MM.1S (cell line): Measurements from ENCODE around the gene BHLHE41.
A peak's percentile ranks its signal among the peaks of the same experiment; 100 is the strongest.

Source experiments
- DNase-seq: peaks from one replicate; pipeline ENCODE4 v3.0.0-alpha.2; 2015
- H2AFZ ChIP-seq: fragments of 300-600 bp; sonication (generic); 2 replicates; pipeline ENCODE4 v1.6.0; 2016; ENCODE audit warnings: antibody characterized with exemption, low read length
- H3F3A ChIP-seq: fragments of 300-600 bp; sonication (generic); 2 replicates; pipeline ENCODE4 v1.6.1; 2016; ENCODE audit warnings: mild to moderate bottlenecking, antibody characterized with exemption, low read length, moderate library complexity, mixed read lengths; ENCODE audit not compliant: insufficient read depth
- H3K27ac ChIP-seq: fragments of 300-600 bp; sonication (generic); 2 replicates; pipeline ENCODE4 v1.5.1; 2016; ENCODE audit warnings: mild to moderate bottlenecking, low read length
- H3K27me3 ChIP-seq: fragments of 300-600 bp; sonication (generic); replicated peaks from 2 replicates; pipeline ENCODE4 v1.6.0; 2016; ENCODE audit warnings: low read length; ENCODE audit not compliant: insufficient read depth
- H3K36me3 ChIP-seq: fragments of 300-600 bp; sonication (generic); replicated peaks from 2 replicates; pipeline ENCODE4 v1.6.1; 2016; ENCODE audit warnings: mild to moderate bottlenecking, low read length, mixed read lengths; ENCODE audit not compliant: insufficient read depth
- H3K4me1 ChIP-seq: fragments of 300-600 bp; sonication (generic); 2 replicates; pipeline ENCODE4 v1.6.1; 2016; ENCODE audit warnings: low read length, mixed read lengths
- H3K4me2 ChIP-seq: fragments of 300-600 bp; sonication (generic); 2 replicates; pipeline ENCODE4 v1.6.0; 2016; ENCODE audit warnings: low read depth, low read length
- H3K4me3 ChIP-seq: fragments of 300-600 bp; sonication (generic); 2 replicates; pipeline ENCODE4 v1.5.1; 2016; ENCODE audit warnings: low read length, mixed read lengths
- H3K79me2 ChIP-seq: fragments of 300-600 bp; sonication (generic); 2 replicates; pipeline ENCODE4 v1.6.1; 2016; ENCODE audit warnings: mixed run types, low read length, mixed read lengths
- H3K9ac ChIP-seq: fragments of 300-600 bp; sonication (generic); 2 replicates; pipeline ENCODE4 v1.6.1; 2016; ENCODE audit warnings: low read length, mixed read lengths
- H3K9me2 ChIP-seq: fragments of 300-600 bp; sonication (generic); replicated peaks from 2 replicates; pipeline ENCODE4 v1.6.1; 2016; ENCODE audit warnings: mild to moderate bottlenecking, low read length, mixed read lengths; ENCODE audit not compliant: insufficient read depth
- H3K9me3 ChIP-seq: fragments of 300-600 bp; sonication (generic); replicated peaks from 2 replicates; pipeline ENCODE4 v1.6.1; 2016; ENCODE audit warnings: mild to moderate bottlenecking, low read length, mixed read lengths; ENCODE audit not compliant: insufficient read depth
- H4K20me1 ChIP-seq: fragments of 300-600 bp; sonication (generic); 2 replicates; pipeline ENCODE4 v1.6.1; 2016; ENCODE audit warnings: mild to moderate bottlenecking, low read length, moderate library complexity, mixed read lengths; ENCODE audit not compliant: insufficient read depth
- EZH2 ChIP-seq: fragments of 300-600 bp; sonication (generic); optimal IDR thresholded peaks from 2 replicates; pipeline ENCODE3; 2017; ENCODE audit warnings: low read depth, mild to moderate bottlenecking, antibody characterized with exemption, low read length, mixed read lengths
- EZH2phosphoT487 ChIP-seq: fragments of 300-600 bp; sonication (generic); IDR thresholded peaks from 2 replicates; pipeline ENCODE4 v1.6.1; 2018; ENCODE audit warnings: antibody characterized with exemption, low read length
- TF ChIP-seq, protein P1 (sequence below): fragments of 300-600 bp; sonication (generic); IDR thresholded peaks from 2 replicates; pipeline ENCODE4 v1.5.1; 2016; ENCODE audit warnings: antibody characterized with exemption, low read length, mixed read lengths

BHLHE41 gene

DNA sequence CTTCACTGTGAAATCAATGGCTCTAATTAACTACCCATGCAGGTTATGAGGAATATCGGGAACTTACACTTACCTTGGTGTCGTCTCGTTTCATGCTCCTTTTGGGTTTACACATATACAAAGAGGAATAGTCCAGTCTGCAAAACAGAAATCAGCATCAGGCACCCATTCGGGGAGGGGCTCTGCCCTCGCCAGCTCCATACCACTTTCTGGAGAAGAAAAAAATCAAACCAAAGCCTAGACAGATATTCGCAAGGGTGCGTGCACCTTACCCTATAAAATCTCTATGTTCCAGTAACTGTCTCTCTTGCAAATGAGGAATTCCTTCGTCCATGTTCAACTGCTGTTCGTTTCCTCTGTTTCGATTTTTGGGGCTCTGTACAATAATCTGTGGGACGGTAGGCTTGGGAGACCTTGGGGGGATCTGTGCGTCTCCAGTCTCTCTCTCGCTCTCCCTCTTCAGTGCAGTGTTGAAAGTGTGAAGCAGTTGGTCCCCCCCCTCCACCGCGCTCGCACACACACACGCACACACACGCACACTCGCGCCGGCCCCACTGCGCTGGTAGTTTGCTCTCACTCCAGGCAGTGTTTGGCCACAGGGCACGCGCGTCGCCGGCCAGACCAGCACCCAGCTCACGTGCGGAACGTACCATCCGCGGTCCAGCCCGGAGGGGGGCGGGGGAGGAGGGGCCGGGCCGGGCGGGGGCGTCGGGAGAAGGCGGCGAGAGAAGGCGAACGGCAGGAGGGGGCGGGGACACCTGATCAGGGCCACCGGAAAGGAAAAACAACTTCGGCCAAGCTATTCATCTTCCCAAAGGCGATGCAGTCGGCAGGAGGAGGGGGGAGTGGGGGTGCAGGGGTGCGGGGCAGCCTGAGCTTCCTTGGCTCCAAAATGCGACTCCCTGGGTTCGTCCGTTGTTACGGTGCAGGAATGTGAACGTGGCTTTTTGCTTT lies at the start of gene BHLHE41:
Gene BHLHE41, minus strand, starts transcription at position 592 of the 954 bp plus-strand sequence. Its CDS starts 258 bp downstream, at position 334.
- Histone ChIP-seq H3K27ac (peak within 1 kb of the TSS; percentile 98), H3K9me2 (no peaks in the 10 kb centered on the region), H3K27me3 (no peaks in the 10 kb centered on the region), H4K20me1 (no peaks in the 10 kb centered on the region), H3K4me3 (peak within 1 kb of the TSS; percentile 77), H2AFZ (peak within 1 kb of the TSS; percentile 75), H3K36me3 (no peaks in the 10 kb centered on the region), H3K4me1 (peaks cover 15% of the 10 kb centered on the region), H3F3A (peaks cover 59% of the 10 kb centered on the region), H3K4me2 (peak within 1 kb of the TSS; percentile 97), H3K9ac (peak within 1 kb of the TSS; percentile 97), H3K9me3 (no peaks in the 10 kb centered on the region), H3K79me2 (peaks cover 42% of the 10 kb centered on the region)
- DNase-seq = peak; percentile 85
- TF ChIP-seq, protein P1, sequence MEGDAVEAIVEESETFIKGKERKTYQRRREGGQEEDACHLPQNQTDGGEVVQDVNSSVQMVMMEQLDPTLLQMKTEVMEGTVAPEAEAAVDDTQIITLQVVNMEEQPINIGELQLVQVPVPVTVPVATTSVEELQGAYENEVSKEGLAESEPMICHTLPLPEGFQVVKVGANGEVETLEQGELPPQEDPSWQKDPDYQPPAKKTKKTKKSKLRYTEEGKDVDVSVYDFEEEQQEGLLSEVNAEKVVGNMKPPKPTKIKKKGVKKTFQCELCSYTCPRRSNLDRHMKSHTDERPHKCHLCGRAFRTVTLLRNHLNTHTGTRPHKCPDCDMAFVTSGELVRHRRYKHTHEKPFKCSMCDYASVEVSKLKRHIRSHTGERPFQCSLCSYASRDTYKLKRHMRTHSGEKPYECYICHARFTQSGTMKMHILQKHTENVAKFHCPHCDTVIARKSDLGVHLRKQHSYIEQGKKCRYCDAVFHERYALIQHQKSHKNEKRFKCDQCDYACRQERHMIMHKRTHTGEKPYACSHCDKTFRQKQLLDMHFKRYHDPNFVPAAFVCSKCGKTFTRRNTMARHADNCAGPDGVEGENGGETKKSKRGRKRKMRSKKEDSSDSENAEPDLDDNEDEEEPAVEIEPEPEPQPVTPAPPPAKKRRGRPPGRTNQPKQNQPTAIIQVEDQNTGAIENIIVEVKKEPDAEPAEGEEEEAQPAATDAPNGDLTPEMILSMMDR = no peak
- TF ChIP-seq EZH2phosphoT487 (no peak), EZH2 (no peak)

DNA sequence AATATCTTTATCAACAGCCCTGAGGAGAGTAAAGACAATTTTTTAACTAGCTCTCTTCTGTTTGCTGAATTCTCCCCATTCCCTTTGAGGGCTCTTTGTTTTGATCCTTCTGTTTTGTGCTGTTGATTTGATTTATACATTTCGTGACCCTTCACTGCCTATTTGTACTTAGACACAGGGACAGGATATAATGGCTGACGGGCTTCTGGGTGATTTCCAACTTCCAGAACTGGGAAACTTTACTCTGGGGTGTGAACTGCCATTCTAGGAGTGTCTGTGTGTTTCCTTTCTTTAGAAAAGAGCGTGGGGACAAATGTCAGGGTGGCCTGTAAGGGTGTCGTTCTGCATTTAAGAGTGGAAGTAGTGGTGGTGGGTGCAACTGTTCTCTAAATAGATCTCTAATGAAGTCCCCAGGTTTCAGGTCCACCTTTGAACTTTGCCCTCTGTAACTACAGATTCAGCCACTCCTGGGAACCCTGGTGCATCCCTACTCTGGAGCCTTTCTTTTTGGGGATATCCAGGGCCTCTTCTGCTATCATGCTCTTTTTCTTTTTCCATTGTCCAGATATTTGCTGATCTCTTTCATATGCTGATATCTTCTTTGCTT lies 48.2 kb upstream of the BHLHE41 start:
- Histone ChIP-seq H3K4me2 (no peak overlapping the region), H3K27me3 (no peaks in the 10 kb centered on the region), H3K4me3 (no peak overlapping the region), H2AFZ (no peak overlapping the region), H3K9ac (no peak overlapping the region), H3K9me3 (no peaks in the 10 kb centered on the region), H4K20me1 (no peaks in the 10 kb centered on the region), H3K79me2 (no peaks in the 10 kb centered on the region), H3K9me2 (no peaks in the 10 kb centered on the region), H3K4me1 (no peaks in the 10 kb centered on the region), H3F3A (no peaks in the 10 kb centered on the region), H3K27ac (no peak overlapping the region), H3K36me3 (no peaks in the 10 kb centered on the region)
- TF ChIP-seq EZH2phosphoT487 = no peak
- TF ChIP-seq, protein P1 = no peak
- no peak for TF ChIP-seq EZH2
- no peak for DNase-seq

GRCh38 chr12:26172539-26172938 lies 47.7 kb upstream of the BHLHE41 start:
- Histone ChIP-seq H4K20me1 (no peaks in the 10 kb centered on the region), H3K4me1 (no peaks in the 10 kb centered on the region), H2AFZ (no peak overlapping the region), H3K4me3 (no peak overlapping the region), H3K27me3 (no peaks in the 10 kb centered on the region), H3K9ac (no peak overlapping the region), H3K27ac (no peak overlapping the region), H3K9me2 (no peaks in the 10 kb centered on the region), H3K36me3 (no peaks in the 10 kb centered on the region), H3K9me3 (no peaks in the 10 kb centered on the region), H3F3A (no peaks in the 10 kb centered on the region), H3K79me2 (no peaks in the 10 kb centered on the region), H3K4me2 (no peak overlapping the region)
- TF ChIP-seq, protein P1 = no peak
- TF ChIP-seq EZH2 (no peak), EZH2phosphoT487 (no peak)
- DNase-seq = no peak
